Keratinocyte (primary cell): Measurements from ENCODE around the gene ZC3H10. TPM values are rescaled to one million over a fixed set of nuclear protein-coding genes. Genes with fewer than 3 reads are reported as not detected.

Experiments used
- DNase-seq: peaks from one replicate; pipeline ENCODE4 v3.0.0-alpha.2; 2011; ENCODE audit warnings: low read depth, missing footprints, low spot score
- FAIRE-seq: peaks from 2 replicates; lab custom pipeline; 2011; peaks lifted over from hg19 to GRCh38; lab: Jason Lieb, UNC
- H2AFZ ChIP-seq: 2 replicates; pipeline ENCODE4 v1.6.0; 2012; ENCODE audit warnings: low read length, control low read depth, inconsistent platforms; ENCODE audit not compliant: control insufficient read depth
- H3K27ac ChIP-seq: 2 replicates; pipeline ENCODE4 v1.5.1; 2011; ENCODE audit warnings: low read length; ENCODE audit not compliant: control insufficient read depth, insufficient read depth
- H3K27me3 ChIP-seq: 3 replicates; pipeline ENCODE4 v1.6.0; 2011; ENCODE audit warnings: low read length; ENCODE audit not compliant: control insufficient read depth, insufficient read depth; ENCODE audit errors: extremely low read depth
- H3K36me3 ChIP-seq, 2 experiments: 2 replicates in 1 of 2; 3 replicates in 1 of 2; pipeline ENCODE4 v1.5.1; 2011; ENCODE audit warnings: low read length in 2 of 2, mild to moderate bottlenecking in 1 of 2; ENCODE audit not compliant: control insufficient read depth in 2 of 2, insufficient read depth in 2 of 2; ENCODE audit errors: extremely low read depth in 1 of 2
- H3K4me1 ChIP-seq: 3 replicates; pipeline ENCODE4 v1.5.1; 2011; ENCODE audit warnings: low read length; ENCODE audit not compliant: control insufficient read depth, insufficient read depth; ENCODE audit errors: extremely low read depth
- H3K4me2 ChIP-seq: 3 replicates; pipeline ENCODE4 v1.6.0; 2011; ENCODE audit warnings: low read depth, low read length; ENCODE audit not compliant: control insufficient read depth, insufficient read depth; ENCODE audit errors: extremely low read depth
- H3K4me3 ChIP-seq, 3 experiments: fragments of 200-600 bp in 1 of 3; sonication (generic) in 1 of 3; 2 replicates in 2 of 3; 3 replicates in 1 of 3; pipeline ENCODE4 v1.5.1; 2011 to 2016; ENCODE audit warnings: low read length in 3 of 3, mild to moderate bottlenecking in 3 of 3, control low read depth in 2 of 3, inconsistent platforms in 1 of 3, low read depth in 1 of 3, mixed read lengths in 1 of 3, mixed run types in 1 of 3, moderate library complexity in 1 of 3; ENCODE audit not compliant: control insufficient read depth in 2 of 3, insufficient read depth in 2 of 3; ENCODE audit errors: extremely low read depth in 1 of 3
- H3K79me2 ChIP-seq: 2 replicates; pipeline ENCODE4 v1.6.0; 2012; ENCODE audit warnings: low read length; ENCODE audit not compliant: control insufficient read depth, insufficient read depth
- H3K9ac ChIP-seq: 3 replicates; pipeline ENCODE4 v1.6.0; 2011; ENCODE audit warnings: low read length; ENCODE audit not compliant: control insufficient read depth, insufficient read depth; ENCODE audit errors: extremely low read depth
- H3K9me1 ChIP-seq: 3 replicates; pipeline ENCODE4 v1.6.0; 2011; ENCODE audit warnings: low read length; ENCODE audit not compliant: control insufficient read depth, insufficient read depth; ENCODE audit errors: extremely low read depth
- H3K9me3 ChIP-seq: 2 replicates; pipeline ENCODE4 v1.5.1; 2012; ENCODE audit warnings: low read depth, low read length; ENCODE audit not compliant: control insufficient read depth
- H4K20me1 ChIP-seq: 3 replicates; pipeline ENCODE4 v1.6.0; 2011; ENCODE audit warnings: low read length; ENCODE audit not compliant: control insufficient read depth, insufficient read depth; ENCODE audit errors: extremely low read depth
- CTCF ChIP-seq, 3 experiments: IDR thresholded peaks in 1 of 3; conservative IDR thresholded peaks in 1 of 3; optimal IDR thresholded peaks in 1 of 3; 2 replicates in 2 of 3; 3 replicates in 1 of 3; pipeline versions ENCODE3 to v1.5.1; 2011; ENCODE audit warnings: low read length in 3 of 3, mild to moderate bottlenecking in 3 of 3, moderate library complexity in 2 of 3, control low read depth in 1 of 3, inconsistent platforms in 1 of 3; ENCODE audit not compliant: insufficient read depth in 2 of 3; ENCODE audit errors: extremely low read depth in 1 of 3
- EZH2 ChIP-seq: IDR thresholded peaks from one replicate; pipeline ENCODE4 v1.6.1; 2012; ENCODE audit warnings: inconsistent platforms, mild to moderate bottlenecking, low read length, moderate library complexity
- dilution Hi-C: fragments of 300-500 bp; cut with MboI; formaldehyde crosslinking; loops from one replicate; pipeline ENCODE4 v1.7.0; 2020; ENCODE audit warnings: low sequenced_read_pairs; ENCODE audit not compliant: extremely low pct_ligation_motif_present
- polyA plus RNA-seq, 5 experiments: library from polyadenylated mRNA; depleted of rRNA in 3 of 5; stranded (reverse) in 3 of 5; stranded (forward) in 1 of 5; unstranded in 1 of 5; fragments of >200 nt; gene quantifications; 1 replicate in 1 of 5; 2 replicates in 3 of 5; 3 replicates in 1 of 5; pipeline versions ENCODE4 v1.2.1 to v1.2.3, GENCODE V29; 2011 to 2012; ENCODE audit warnings: missing spikeins in 2 of 5, low read depth in 1 of 5, low replicate concordance in 1 of 5

Gene ZC3H10
- polyA plus RNA-seq, 1 donor (not counting 4 experiments of a cell fraction or from before 2014, with no cell fraction given) = 0.85 TPM

- no peaks in the 10 kb centered on the region for H3K79me2 ChIP-seq
- dilution Hi-C loops = no loop called here
- TF ChIP-seq CTCF (optimal IDR thresholded peaks at IDR 0.05 in 1 of 3, IDR thresholded peaks at IDR 0.05 in 1 of 3, conservative IDR thresholded peaks at IDR 0.05 in 1 of 3; ENCODE audit: extremely low read depth in 1 of 3, insufficient read depth in 2 of 3, low read length in 3 of 3) = peak; percentile 78 to 90 (median 79)
- TF ChIP-seq EZH2 = no peak
- H3K4me2 ChIP-seq = peak overlapping the region; percentile 93
- peaks cover 10% of the 10 kb centered on the region for H3K4me1 ChIP-seq
- no peaks in the 10 kb centered on the region for H3K27me3 ChIP-seq
- H3K9ac ChIP-seq = peak overlapping the region; percentile 83
- no peak for DNase-seq
- peak overlapping the region; percentile 72 to 79 (median 79) for H3K4me3 ChIP-seq
- H3K27ac ChIP-seq = peak overlapping the region; percentile 84
- no peaks in the 10 kb centered on the region for H4K20me1 ChIP-seq
- peaks cover 0 to 4% of the 10 kb centered on the region in 2 experiments for H3K36me3 ChIP-seq
- no peak for FAIRE-seq
- no peaks in the 10 kb centered on the region for H3K9me3 ChIP-seq
- H2AFZ ChIP-seq = peak overlapping the region; percentile 97
- no peaks in the 10 kb centered on the region for H3K9me1 ChIP-seq
These were observed 38.9 kb upstream of the ZC3H10 start for GRCh38 chr12:56078931-56079722.

DNA sequence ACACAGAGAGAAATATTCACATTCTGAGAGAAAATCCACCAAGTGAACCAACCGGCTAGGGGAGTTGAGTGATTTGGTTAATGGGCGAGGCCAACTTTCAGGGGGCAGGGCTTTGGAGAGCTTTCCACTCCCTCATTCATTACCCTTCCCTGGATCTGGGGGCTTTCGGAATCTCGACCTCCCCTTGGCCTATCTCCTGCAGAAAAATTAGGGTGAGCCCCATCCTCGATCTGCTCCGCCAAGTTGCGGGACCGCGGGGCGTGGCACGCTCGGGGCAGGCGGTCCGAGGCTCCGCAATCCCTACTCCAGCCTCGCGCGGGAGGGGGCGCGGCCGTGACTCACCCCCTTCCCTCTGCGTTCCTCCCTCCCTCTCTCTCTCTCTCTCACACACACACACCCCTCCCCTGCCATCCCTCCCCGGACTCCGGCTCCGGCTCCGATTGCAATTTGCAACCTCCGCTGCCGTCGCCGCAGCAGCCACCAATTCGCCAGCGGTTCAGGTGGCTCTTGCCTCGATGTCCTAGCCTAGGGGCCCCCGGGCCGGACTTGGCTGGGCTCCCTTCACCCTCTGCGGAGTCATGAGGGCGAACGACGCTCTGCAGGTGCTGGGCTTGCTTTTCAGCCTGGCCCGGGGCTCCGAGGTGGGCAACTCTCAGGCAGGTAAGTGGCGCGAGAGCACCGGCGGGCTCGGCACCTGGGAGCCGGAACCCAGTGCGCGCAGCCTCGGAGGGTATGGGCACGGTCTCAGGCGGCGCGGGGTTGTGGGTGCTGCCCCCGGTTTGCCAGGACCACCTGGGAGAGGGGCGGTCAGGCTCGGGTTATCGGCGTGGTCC, 38.1 kb upstream of the ZC3H10 start, which contains the start of gene ERBB3:
ERBB3 (plus strand) TSS at position 443 of the 833 bp plus-strand sequence; CDS start at position 579, 136 bp downstream.
- H2AFZ ChIP-seq = peak within 1 kb of the TSS; percentile 97
- H3K4me2 ChIP-seq = peak within 1 kb of the TSS; percentile 93
- no peaks in the 10 kb centered on the region for H3K79me2 ChIP-seq
- DNase-seq (peak; percentile 62), FAIRE-seq (peak; percentile 76)
- H4K20me1 ChIP-seq = no peaks in the 10 kb centered on the region
- H3K9me1 ChIP-seq = no peaks in the 10 kb centered on the region
- peaks cover 10% of the 10 kb centered on the region for H3K4me1 ChIP-seq
- peak within 1 kb of the TSS; percentile 83 for H3K9ac ChIP-seq
- peak within 1 kb of the TSS; percentile 84 for H3K27ac ChIP-seq
- H3K27me3 ChIP-seq = no peaks in the 10 kb centered on the region
- dilution Hi-C loops = no loop called here
- H3K4me3 ChIP-seq = peak within 1 kb of the TSS; percentile 72 to 79 (median 79)
- no peaks in the 10 kb centered on the region for H3K9me3 ChIP-seq
- peaks cover 0 to 5% of the 10 kb centered on the region in 2 experiments for H3K36me3 ChIP-seq
- TF ChIP-seq EZH2 = no peak
- peak in 1 of 3 experiments; percentile 28 for TF ChIP-seq CTCF (optimal IDR thresholded peaks at IDR 0.05 in 1 of 3, IDR thresholded peaks at IDR 0.05 in 1 of 3, conservative IDR thresholded peaks at IDR 0.05 in 1 of 3; ENCODE audit: extremely low read depth in 1 of 3, insufficient read depth in 2 of 3, low read length in 3 of 3)
